ENCODE measurements around the gene CYP17A1.

The CYP17A1 gene

DNA sequence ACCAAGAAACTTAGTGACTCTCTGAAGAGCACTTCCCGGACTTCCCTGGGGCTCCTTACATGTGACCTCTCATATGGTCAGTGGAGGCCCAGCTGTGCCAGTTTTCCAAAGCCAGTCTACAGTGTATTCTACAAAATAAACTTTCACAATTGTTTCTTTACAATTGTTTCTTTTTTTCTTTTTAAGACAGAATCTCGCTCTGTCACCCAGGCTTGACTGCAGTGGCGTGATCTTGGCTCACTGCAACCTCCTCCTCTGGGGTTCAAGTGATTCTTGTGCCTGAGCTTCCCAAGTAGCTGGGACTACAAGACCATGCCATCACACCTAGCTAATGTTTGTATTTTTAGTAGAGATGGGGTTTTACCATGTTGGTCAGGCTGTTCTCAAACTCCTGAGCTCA lies 25.9 kb downstream of the CYP17A1 start:
- no peak for DNase-seq

DNA sequence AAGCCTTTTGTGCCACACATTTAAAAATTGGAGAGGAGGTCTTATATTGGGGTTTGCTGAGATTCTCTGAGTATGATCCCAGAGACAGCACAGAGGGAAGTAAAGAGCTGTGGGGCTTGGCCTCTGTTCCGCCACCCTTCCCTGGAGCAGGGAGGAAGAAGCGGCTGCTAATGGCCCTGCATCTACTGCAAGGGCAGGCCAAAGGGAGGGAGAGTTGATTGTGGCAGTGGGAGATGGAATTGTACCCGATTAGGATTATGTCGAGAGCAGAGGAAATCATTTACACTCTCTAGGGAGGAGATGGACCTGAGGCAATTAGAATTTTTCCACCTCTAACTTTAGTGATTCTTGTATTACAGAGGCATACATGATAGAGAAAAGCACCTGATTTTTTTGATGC lies 28.8 kb downstream of the CYP17A1 start:
- no peak for DNase-seq

DNA sequence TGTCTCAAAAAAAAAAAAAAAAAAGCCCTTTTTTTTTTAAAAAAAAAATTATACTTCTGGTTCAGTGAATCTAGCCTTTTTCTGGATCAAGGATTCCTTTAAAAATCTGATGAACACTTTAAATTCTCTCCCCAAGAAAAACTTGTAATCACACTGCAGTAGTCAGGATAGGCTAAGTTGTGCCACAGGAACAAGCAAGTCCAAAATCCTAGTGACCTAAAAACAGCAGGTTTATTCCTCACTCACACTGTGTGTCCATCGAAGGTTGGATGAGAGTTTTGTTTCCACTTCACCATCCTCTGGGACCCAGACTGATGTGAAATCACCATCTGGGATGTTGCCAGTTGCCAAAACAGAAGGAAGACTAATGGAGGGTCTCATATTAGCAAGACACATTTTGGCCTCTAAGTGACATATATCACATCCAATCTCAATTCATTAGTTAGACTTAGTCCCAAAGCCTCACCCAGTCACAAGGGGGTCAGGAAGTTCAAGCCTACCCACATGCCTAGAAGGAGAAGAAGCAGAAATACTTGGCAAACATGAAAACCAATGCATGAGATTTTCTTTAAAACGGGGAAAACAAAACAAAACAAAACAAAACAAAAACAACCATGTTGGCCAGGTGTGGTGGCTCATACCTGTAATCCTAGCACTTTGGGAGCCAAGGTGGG lies 32.7 kb downstream of the CYP17A1 start:
- no peak for DNase-seq

DNA sequence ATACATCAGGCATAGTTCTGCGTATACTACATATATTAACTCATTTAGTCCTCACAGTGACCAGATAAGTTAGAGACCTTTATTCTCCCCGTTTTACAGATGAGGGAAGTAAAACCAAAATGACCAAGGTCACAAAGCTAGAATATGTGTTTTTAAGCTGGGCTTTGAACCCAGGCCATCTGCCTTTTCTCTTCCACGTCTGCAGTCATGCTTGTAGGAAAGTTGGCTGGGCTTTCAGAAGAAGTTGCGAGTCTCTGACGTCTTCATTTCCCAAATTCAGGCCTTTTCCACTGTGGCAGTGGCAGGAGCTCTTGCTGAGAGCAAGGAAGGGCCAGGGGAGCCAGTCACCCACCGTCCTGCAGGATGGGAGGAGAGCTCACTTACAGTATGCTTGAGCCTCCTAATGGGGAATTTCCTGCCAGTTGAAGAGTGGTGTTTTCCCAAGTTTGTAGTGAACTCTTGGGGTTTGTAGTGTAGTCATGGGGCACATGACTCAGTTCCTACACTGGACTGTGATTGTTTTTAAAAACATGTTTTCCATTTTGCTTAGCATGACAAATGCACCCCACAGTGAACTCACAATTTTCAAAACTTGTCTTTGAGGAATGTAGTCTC lies 34.2 kb downstream of the CYP17A1 start:
- no peak for DNase-seq

DNA sequence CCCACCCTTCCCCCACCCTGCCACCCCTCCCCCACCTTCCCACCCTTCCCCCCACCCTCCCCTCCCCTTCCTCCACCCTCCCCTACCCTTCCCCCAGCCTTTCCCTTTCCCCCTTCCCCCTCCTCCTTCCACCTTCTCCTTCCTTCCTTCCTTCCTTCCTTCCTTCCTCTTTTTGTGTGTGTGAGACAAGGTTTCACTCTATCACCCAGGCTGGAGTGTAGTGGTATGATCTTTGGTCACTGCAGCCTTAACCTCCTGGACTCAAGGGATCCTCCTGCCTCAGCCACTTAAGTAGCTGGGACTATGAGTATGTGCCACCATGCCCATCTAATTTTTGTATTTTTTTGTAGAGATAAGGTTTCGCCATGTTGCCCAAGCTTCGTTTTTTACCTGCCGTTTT lies 35.2 kb downstream of the CYP17A1 start:
- DNase-seq: no peak

DNA sequence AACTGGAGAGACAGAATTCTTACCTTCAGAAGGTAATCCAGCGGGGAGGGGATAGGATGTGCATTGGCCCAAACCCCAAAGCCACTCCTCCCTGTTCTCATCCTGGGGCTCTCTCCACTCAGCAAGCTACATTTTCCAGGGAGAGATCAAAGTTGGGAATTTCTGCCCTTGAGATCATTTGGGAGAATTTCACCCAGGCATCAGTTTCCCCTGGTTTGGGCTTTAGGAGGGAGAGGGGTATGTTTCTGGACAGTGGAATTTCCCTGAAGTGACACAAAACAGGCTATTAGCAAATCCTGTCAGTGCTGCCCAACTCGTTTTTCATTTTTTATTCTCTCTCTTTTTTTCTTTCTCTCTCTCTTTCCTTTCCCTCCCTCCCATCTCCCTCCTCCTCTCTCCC lies 35.7 kb downstream of the CYP17A1 start:
- DNase-seq: no peak

DNA sequence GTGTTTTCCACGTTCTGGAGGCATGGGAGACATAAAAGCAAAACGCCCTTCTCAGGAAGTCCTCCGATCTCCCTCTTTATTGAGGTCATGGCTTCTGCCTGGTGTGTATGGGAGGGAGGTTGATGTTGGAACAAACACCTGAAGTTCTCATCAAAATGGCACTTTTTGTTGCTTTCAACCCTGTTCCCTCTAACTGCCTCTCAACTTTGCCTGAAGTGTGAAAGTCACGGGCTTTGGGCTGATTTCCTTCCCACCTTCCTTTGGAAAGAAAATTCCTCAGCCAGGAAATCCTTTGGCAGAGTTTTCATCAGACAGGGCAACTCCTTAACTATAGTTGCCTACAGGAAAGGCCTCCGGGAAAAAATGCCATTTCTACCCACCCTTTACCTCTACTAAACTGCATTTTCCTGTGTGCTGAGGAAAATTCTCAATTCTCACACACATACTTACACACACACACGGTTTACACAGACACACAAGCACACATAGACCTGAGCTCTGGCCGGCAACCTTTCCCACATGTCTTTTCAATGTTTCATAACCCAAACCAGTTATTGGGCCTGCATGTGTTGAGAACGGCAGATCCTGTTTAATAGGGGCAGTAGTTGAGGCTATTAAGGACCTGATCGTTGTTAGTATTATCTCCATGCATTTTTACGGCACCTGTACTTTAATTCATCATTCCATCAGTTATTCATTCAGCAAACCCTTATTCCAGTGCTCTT lies 36.4 kb downstream of the CYP17A1 start:
- DNase-seq: no peak

DNA sequence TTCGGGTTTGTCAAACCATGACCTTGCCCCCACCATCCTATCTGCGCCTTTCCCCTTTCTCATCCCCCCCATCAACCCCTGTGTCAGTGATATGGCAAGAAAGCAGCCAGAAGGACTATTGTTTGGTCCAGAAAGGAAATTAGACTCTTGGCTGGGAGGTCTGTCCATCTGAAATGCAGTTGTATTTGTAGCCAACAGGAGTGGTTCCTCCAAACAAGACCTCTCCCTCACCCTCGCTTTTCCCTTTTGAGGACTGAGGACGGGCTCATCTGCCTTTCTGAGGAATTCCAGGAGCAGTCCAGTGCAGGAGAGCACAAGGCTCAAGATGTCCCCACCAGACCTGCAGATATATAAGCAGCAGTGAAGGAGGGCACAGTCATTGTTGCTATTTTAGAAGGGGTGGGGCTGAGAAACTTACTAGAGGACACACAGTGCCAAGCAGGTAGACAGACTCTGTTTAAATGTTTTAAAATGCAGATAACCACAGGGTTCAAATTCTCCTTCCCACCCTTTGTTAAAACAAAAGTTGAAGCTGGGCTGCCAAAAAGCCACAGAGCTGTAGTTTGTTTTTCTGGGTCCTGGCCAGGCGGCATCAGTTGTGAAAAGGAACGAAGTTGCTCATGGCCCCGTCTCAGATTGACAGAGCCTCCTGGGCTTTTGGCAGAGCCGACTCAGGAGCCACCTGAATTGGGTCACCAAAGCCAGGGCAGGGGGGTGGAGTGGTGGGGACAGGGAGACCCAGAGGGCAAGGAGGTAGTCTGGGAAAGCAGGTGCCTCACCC lies 37.3 kb downstream of the CYP17A1 start:
- DNase-seq: peak in 7 of 56 donors; percentile 8 to 31 (median 16)

DNA sequence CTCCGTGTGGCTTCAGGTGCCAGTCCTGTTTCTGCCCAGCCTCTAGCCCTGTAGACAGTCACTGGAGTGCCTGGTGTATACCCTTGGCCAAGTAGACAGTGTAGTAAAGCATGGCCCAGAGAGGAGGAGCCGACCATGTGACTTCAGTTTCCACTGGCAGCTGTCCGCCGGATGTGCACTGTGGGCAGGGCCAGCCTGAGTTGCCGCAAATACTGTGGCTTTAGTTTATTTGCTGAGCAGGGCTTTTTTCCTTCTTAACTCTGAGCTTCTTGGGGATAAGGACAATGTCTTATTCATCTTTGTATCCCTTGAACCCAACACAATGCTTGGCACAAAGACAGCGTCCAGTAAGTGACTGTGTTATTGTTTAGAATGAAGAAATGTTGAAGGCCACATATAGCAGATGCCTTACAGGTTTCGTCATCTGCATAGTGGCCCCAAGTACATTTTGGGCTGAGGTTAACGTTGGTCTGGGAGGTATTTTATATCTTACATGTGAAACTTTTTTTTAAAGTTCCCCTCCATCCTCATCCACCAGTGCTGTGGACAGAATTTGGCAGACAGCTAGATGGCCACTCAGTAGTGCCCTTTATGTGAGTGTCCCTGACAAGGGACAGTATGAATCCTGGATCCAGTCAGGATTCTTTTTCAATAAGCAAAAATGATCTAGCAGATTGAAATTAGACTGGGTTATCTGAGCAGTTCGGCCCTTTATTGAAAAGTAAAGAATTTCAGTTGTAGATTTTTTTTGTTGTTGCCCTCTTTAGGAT lies 40.6 kb downstream of the CYP17A1 start:
- peak in 50 of 56 donors; percentile 15 to 83 (median 56) for DNase-seq

DNA sequence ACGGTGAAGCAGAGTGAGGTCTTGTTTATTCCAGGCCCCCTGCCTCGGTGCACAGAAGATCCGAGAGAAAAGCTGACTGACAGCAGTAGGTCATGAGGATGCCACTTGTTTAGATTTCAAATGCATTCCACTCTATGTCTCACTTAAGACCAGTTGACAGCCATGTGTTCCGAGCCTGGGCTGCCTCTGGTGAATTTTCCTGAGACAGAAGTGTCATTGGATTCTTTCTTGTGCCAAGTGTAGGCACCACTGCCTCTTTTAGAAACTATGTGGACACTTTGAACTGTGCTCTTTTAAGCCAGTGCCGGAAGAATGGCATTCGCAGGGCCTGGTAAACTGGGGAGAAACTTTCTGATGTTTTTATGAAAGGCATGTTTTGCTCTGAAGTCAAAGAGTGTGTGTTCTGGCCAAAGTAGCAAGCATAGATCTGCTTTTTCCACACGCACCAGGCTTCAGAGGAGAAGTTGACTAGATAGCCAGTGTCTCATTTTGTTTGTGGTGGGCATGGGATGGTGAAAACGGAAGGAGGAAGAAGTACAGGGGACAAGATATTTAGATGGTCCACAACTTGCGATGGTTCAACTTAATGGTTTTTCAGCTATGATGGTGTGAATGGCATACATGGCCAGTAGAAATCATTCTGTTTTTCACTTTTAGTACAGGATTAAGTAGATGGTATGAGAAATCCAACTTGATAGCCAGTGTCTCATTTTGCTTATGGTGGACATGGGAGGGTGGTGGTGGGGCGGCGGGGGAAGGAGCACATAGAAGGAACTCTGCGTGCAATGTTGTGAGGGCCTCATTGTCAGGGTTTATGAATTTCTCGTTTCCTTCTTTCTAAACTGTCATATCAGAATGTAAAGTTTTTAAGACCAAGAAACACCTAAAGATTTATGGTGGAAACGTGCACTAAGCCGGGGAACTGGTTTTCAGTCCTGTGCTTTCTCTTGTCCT lies 41.5 kb downstream of the CYP17A1 start:
- no peak for DNase-seq

DNA sequence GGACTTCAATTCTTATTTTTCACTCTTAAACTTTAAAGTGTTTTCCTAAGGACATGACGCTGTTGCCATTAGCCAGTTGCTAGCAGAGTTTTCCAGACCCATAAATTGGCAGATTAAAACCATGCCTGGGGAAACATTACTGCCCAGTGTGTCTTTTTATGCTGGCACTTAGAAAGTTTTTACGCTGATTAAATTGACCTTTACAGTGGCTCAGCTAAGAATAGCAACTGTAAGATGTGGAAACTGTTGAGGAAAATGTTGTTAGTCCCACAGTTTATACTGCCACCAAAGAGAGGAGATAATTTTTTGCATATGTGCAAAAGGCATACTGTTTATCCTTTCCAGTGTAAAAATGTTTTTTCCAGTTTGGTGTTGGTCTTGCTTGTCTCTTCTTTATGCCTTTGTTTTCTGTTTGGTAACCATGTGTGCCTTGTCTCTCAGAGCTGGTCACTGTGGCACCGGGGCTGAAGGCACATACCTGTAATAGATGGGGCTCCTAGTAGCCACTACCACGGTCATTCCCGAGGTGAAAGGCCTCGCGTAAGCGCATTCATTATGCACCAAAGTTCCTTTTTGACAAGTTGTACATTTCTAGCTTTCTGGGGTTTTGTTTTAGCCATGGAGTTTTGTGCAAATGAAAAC lies 45.3 kb downstream of the CYP17A1 start:
- no peak for DNase-seq

DNA sequence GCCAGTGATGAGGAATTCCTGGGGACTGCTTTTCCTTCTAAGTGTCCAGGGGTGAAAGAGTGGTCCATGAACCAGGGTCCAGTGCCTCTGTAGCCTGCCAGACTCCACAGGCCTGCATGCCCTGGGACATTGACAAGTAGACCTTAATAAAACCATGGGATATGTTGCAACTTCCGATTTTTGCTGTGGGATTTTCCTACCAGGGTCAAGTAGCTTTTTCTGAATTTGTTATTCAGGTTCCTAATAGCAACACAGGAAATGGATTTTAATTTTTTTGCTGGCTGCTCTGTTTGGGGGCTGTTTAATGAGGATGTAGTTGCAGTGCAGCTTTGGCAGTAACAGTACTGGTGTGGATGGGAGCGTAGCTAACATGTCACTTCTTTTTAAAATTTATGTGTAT lies 51.4 kb downstream of the CYP17A1 start:
- no peak for DNase-seq

DNA sequence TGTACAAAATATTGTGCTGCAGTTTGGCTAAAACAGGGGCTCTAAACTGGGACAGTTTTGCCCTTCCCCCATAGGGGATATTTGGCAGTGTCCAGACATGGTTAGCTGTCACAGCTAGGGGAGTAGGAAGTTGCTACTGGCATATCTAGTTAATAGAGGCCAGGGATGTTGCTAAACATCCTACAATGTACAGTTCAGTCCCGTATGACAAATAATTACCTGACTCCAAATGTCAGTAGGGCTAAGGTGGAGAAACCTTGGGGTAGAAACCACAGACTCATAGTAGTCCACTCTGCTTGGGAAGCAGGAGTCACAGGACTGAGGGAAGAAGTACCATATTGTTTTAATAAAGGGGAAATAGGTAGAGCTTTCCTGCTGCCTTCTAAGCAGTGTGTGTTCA lies 53.6 kb downstream of the CYP17A1 start:
- DNase-seq: no peak

DNA sequence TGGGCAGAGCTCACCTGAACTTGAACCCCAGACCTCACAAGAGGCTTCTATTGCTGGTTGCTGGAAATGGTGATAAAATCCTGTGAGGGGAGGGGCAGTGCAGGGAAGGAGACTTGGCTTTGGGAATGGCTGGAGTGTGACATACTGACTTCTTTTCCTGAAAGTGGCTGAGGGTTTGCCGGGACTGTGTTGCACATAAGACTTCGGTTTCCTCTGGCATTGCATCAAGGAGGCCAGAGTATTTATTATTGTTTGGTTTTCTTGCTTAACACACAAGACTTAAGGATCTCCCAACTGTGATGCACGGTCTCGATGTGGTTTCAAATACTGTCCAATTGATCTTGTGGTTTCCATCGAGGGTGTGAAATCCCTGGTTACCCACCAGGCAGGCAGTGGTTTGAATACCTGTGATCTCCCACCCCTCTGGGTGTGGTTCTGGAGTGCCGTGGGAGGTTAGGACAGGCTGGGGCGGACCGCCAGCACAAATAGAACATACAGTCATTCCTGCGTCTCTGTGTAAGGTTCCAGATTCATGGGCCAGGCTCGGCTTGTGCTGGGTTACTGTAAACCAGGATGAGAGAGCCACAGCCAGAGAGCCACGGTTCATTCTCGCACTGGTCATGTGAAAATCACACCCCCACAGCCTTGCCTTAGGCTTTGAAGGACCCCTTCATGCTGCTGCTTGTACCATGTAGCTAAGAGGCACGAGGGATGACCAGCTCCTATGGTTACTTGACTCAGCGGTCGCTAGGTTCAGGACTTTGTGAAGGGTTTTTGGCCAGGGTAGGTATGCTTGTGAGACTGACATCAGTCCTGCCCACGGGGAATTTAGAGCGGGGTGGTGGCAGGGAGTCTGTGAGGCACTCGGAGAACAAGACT lies 54.3 kb downstream of the CYP17A1 start:
- peak in 1 of 56 donors; percentile 13 for DNase-seq

DNA sequence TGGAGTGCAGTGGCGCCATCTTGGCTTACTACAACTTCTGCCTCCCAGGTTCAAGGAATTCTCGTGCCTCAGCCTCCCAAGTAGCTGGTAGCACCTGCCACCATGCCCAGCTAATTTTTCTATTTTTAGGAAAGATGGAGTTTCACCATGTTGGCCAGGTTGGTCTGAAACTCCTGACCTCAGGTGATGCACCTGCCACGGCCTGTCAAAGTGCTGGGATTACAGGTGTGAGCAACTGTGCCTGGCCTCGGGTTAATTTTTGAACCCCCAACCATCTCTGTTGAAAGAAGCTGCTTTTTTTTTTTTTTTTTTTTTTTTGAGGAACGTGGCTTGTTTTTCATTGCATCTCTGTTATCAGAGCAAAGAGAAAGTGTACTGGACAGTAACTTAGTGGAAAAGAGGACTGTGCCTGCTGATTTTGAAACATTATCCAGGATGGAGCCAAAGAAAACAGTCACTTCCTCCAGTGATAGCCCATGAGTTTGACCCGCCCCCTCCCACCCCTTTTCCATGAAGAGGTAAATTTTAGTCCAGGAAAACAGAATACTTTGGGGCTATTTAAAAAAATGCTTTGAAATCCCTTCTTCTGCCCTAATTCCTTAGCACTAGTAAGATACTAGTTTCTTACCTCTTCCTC lies 55.2 kb downstream of the CYP17A1 start:
- no peak for DNase-seq

DNA sequence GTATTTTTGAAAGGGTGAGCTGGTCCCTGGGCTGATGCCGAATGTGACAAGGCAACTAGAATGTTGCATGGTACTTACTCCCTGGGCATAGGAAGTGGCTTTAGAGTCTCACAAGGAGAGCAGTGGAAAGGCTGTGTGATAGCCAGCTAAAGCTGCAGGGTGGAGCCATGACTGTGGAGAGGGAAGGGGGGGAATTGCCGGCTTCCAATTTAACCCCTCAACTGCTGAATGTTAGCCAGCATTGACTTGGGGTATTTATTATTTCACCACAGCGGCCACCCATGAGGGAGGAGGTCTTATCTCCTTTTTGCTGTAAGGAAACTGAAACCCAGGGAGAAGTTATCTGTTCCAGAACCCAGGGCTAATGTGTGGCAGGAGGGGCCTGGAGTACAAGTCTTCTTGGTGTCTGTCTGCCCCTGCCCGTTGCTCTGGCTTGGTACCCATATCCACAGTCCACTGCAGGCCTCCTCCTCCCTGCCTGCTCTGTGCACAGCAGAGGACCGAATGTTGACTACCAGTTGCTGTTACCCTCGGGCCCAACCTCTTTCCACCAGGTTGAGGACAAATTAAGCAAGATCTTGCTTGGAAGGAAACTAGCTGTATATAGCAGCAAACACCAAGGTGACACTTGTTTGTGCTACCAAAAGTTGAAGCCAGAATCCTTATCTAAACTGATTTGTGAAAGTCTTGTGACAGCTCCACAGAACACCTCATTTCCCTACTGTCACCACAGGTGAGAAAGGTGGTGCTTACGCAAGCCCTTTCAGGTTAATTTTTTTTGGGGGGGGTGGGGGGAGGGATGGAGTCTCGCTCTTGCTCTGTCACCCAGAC lies 55.9 kb downstream of the CYP17A1 start:
- no peak for DNase-seq

Measured in amygdala (tissue), 56 donors.